ENCODE data around the gene ADISSP. TPM values are rescaled to one million over a fixed set of nuclear protein-coding genes. Genes with fewer than 3 reads are reported as not detected.

The ADISSP gene
- total RNA-seq, 6 experiments from 2014 or later, result 86.0 to 105 (median 89.9) TPM

GRCh38 chr20:3804254-3804751 lies 36.8 kb upstream of the ADISSP start:
- Mint-ChIP-seq H3K4me3 (no peak overlapping the region), H3K4me1 (ENCODE audit: low read depth) (peaks cover 69% of the 10 kb centered on the region), H3K36me3 (ENCODE audit: low read depth) (peaks cover 46% of the 10 kb centered on the region), H3K9me3 (0 out of 2 replicates have a peak, but pooled peaks cover 4% of the 10 kb centered on the region), H3K27me3 (ENCODE audit: insufficient read depth) (peaks cover 7% of the 10 kb centered on the region; the same call in 1 of the 2 replicates), H3K27ac (peak overlapping the region; percentile 75)
- TF ChIP-seq CTCF (IDR thresholded peaks at IDR 0.05), result no peak
- no peak for DNase-seq

GRCh38 chr20:3803854-3804253 lies 36.3 kb upstream of the ADISSP start:
- no peak overlapping the region for H3K4me3 Mint-ChIP-seq
- TF ChIP-seq CTCF (IDR thresholded peaks at IDR 0.05), result no peak
- H3K9me3 Mint-ChIP-seq, result 0 out of 2 replicates have a peak, but pooled peaks cover 4% of the 10 kb centered on the region
- peaks cover 74% of the 10 kb centered on the region for H3K4me1 Mint-ChIP-seq (ENCODE audit: low read depth)
- peaks cover 50% of the 10 kb centered on the region for H3K36me3 Mint-ChIP-seq (ENCODE audit: low read depth)
- peak overlapping the region; percentile 75 for H3K27ac Mint-ChIP-seq
- peaks cover 10% of the 10 kb centered on the region; the same call in 1 of the 2 replicates for H3K27me3 Mint-ChIP-seq (ENCODE audit: insufficient read depth)
- DNase-seq, result no peak

GRCh38 chr20:3803289-3803688 lies 35.7 kb upstream of the ADISSP start:
- H3K27ac Mint-ChIP-seq, result peak overlapping the region; percentile 75
- 0 out of 2 replicates have a peak, but pooled peaks cover 3% of the 10 kb centered on the region for H3K9me3 Mint-ChIP-seq
- peaks cover 50% of the 10 kb centered on the region for H3K36me3 Mint-ChIP-seq (ENCODE audit: low read depth)
- no peak overlapping the region for H3K4me3 Mint-ChIP-seq
- TF ChIP-seq CTCF (IDR thresholded peaks at IDR 0.05), result no peak
- H3K4me1 Mint-ChIP-seq (ENCODE audit: low read depth), result peaks cover 77% of the 10 kb centered on the region
- no peak for DNase-seq
- peaks cover 11% of the 10 kb centered on the region; the same call in 1 of the 2 replicates for H3K27me3 Mint-ChIP-seq (ENCODE audit: insufficient read depth)

DNA sequence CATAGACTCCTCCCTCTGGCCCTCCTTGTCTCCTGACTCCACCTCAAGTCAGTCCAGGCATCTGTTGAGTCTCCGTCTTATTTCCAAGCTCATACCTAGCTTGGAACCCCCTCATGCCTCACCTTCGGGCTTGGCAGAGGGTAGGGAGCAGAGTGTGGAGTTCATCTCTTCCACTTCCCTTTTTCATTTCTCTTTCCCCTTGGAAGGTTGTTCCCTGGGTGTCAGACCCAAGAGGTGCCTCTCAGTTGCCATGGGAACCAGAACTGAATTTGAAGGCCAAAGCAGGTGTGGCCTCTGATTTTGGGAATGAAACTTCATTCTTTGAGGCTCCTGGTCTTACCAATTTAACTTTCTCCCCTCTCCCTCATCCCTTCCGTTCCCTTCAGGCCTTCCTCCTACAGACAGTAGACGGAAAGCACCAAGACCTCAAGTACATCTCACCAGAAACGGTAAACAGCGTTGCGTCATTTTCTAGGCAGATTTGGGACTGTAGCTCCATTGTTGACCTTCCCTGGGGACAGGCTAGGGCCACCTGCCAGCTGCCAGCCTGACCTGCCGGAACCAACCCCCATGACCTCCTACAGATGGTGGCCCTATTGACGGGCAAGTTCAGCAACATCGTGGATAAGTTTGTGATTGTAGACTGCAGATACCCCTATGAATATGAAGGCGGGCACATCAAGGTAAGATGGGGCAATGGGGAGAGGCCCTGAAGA lies 35.1 kb upstream of the ADISSP start:
- no peak overlapping the region for H3K4me3 Mint-ChIP-seq
- peak overlapping the region; percentile 75 for H3K27ac Mint-ChIP-seq
- H3K4me1 Mint-ChIP-seq (ENCODE audit: low read depth), result peaks cover 77% of the 10 kb centered on the region
- no peak for TF ChIP-seq CTCF (IDR thresholded peaks at IDR 0.05)
- DNase-seq, result no peak
- peaks cover 8% of the 10 kb centered on the region for H3K27me3 Mint-ChIP-seq (ENCODE audit: insufficient read depth)
- H3K36me3 Mint-ChIP-seq (ENCODE audit: low read depth), result peaks cover 53% of the 10 kb centered on the region
- no peaks in the 10 kb centered on the region for H3K9me3 Mint-ChIP-seq

GRCh38 chr20:3801846-3802245 lies 34.3 kb upstream of the ADISSP start:
- Mint-ChIP-seq H3K27me3 (ENCODE audit: insufficient read depth) (peaks cover 8% of the 10 kb centered on the region), H3K27ac (no peak overlapping the region), H3K4me3 (no peak overlapping the region), H3K4me1 (ENCODE audit: low read depth) (peaks cover 77% of the 10 kb centered on the region), H3K9me3 (no peaks in the 10 kb centered on the region), H3K36me3 (ENCODE audit: low read depth) (peaks cover 58% of the 10 kb centered on the region)
- no peak for TF ChIP-seq CTCF (IDR thresholded peaks at IDR 0.05)
- DNase-seq, result no peak
